Activated CD8-positive, alpha-beta memory T cell treated with anti-CD3 and anti-CD28 coated beads, Interleukin-2, amount 10 ng/mL, durations not matched to agents 7 days and 5 days (primary cell): ENCODE results near the gene ACO1. TPM values are rescaled to one million over a fixed set of nuclear protein-coding genes. Genes with fewer than 3 reads are reported as not detected.

Experiments
- ATAC-seq: fragments of 150-1000 bp; cut with Tn5 transposase; one replicate; pipeline ENCODE4 v1.10.0; 2021; ENCODE audit warnings: moderate library complexity
- CTCF ChIA-PET: fragments of 350-600 bp; sonication (Branson Sonifier 250); formaldehyde crosslinking; loops from one replicate; lab custom pipeline; 2021; ENCODE audit warnings: antibody characterized with exemption; lab: Charles Lee
- DNase-seq: peaks from one replicate; pipeline ENCODE4 v3.0.0-alpha.2; 2020
- H3K27ac Mint-ChIP-seq: one replicate; pipeline ENCODE4 v1.8.0; 2021; ENCODE audit warnings: mild to moderate bottlenecking, mixed read lengths
- H3K27me3 Mint-ChIP-seq: one replicate; pipeline ENCODE4 v1.8.0; 2021; ENCODE audit warnings: mixed read lengths
- H3K36me3 Mint-ChIP-seq: one replicate; pipeline ENCODE4 v1.8.0; 2021; ENCODE audit warnings: mild to moderate bottlenecking, mixed read lengths
- H3K4me1 Mint-ChIP-seq: one replicate; pipeline ENCODE4 v1.8.0; 2021; ENCODE audit warnings: mixed read lengths
- H3K4me3 Mint-ChIP-seq: one replicate; pipeline ENCODE4 v1.8.0; 2021; ENCODE audit warnings: mild to moderate bottlenecking, moderate library complexity, mixed read lengths
- H3K9me3 Mint-ChIP-seq: one replicate; pipeline ENCODE4 v1.8.0; 2022; ENCODE audit warnings: low read depth, mixed read lengths
- total RNA-seq, 2 experiments: library from RNA; stranded (reverse); gene quantifications; one replicate each; pipeline ENCODE4 v1.2.3, GENCODE V29; 2021

ACO1 gene
- total RNA-seq, 2 experiments from 2014 or later, result 7.0 to 9.9 TPM

DNA sequence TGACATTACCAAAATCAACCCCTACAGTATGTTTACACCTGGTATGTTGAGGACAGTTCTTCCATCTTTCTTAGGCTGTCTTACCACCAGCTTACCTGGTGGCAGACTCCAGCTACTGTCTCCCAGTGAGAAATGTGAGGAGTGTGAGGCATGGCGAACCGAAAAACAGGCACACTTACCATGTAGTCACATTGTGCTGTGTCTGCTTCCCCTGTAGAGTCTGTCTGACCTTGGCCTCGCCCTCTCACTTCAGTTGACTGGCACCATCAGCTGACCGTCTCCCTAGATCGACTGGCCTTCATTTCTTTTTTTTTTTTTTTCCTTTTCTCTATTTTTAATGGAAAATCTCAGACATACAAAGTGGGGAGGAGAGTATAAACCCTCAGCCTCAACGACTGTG is 4.9 kb downstream of the ACO1 start:
- no peak for DNase-seq
- ATAC-seq, result no peak
- Mint-ChIP-seq H3K9me3 (no peaks in the 10 kb centered on the region), H3K36me3 (no peaks in the 10 kb centered on the region), H3K27ac (no peak overlapping the region), H3K4me3 (no peak overlapping the region), H3K27me3 (no peaks in the 10 kb centered on the region), H3K4me1 (peaks cover 14% of the 10 kb centered on the region)
- CTCF ChIA-PET, result interaction anchor here (1.3 to 5.4 kb wide), 2 partner anchors 11 to 193 kb away, joined by 3 to 23 read pairs; no protein-coding TSS in a partner anchor

GRCh38 chr9:32393911-32394310 is 9.5 kb downstream of the ACO1 start:
- DNase-seq (no peak), ATAC-seq (no peak)
- Mint-ChIP-seq H3K4me3 (no peak overlapping the region), H3K4me1 (no peaks in the 10 kb centered on the region), H3K9me3 (no peaks in the 10 kb centered on the region), H3K27ac (no peak overlapping the region), H3K36me3 (no peaks in the 10 kb centered on the region), H3K27me3 (no peaks in the 10 kb centered on the region)
- CTCF ChIA-PET, result interaction anchor here (0.6 to 0.9 kb wide), 2 partner anchors 15 to 151 kb away, joined by 3 read pairs; no protein-coding TSS in a partner anchor

- CTCF ChIA-PET, result interaction anchor here (0.9 kb wide), 1 partner anchor 15 kb away, joined by 3 read pairs; no protein-coding TSS in a partner anchor
- Mint-ChIP-seq H3K9me3 (no peaks in the 10 kb centered on the region), H3K4me1 (no peaks in the 10 kb centered on the region), H3K4me3 (no peak overlapping the region), H3K27ac (no peak overlapping the region), H3K27me3 (no peaks in the 10 kb centered on the region), H3K36me3 (no peaks in the 10 kb centered on the region)
- DNase-seq (no peak), ATAC-seq (no peak)
Measured at GRCh38 chr9:32394381-32395049, 10.1 kb downstream of the ACO1 start.

DNA sequence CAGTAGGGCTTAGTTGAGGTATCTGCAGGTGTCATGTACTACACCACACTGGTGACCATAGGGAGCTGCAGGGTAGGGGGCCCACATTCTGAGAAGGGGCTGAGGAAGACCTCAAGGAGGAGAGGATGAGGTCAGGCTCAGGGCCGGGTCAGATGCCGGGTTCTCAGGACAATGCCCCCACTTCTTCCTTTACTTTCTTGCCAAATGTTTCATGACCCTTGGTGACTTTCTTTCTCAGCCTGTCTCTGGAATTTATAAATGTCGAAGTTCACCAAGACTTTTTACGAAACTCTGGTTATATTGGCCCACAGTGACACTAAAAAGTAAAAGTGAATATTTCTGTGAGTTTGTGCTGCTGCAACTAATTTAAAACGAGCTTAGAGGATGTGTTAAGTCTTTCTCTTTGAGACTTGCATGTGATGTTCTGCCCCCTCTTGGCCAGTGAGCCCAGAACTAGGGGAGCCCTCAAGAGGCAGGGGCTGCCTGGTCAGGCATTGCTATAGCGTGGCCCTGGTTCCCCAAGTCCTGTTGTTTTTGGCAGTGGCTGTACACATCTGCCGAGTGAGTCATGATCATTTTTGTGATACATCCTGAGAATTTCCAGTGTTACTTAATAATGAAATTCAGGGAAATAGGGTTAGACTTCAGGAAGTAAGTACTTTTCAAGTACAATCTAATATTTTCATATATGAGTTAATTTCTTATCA is 11.2 kb downstream of the ACO1 start:
- ATAC-seq, result no peak
- no peaks in the 10 kb centered on the region for H3K36me3 Mint-ChIP-seq
- no peak for DNase-seq
- H3K9me3 Mint-ChIP-seq, result no peaks in the 10 kb centered on the region
- no peaks in the 10 kb centered on the region for H3K4me1 Mint-ChIP-seq
- H3K27ac Mint-ChIP-seq, result no peak overlapping the region
- CTCF ChIA-PET, result no interaction called here
- no peak overlapping the region for H3K4me3 Mint-ChIP-seq
- no peaks in the 10 kb centered on the region for H3K27me3 Mint-ChIP-seq

DNA sequence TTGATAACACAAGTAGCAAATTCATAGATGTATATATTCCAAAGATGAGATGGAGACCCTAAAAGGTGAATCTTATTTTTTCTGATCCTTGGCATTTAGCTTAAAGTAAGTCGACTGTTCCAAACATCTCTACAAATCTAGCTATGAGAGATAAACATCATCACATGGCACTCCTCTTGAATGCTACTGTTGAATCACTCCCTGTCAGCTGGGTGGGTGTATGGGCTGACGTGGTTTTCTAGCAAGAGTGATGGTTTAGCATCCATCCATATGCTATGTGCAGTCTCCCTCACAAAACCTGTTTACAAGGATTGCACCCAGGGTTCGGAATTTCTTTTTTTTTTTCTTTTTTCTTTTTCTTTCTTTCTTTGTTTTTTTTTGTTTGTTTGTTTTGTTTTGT is 13.8 kb downstream of the ACO1 start:
- Mint-ChIP-seq H3K4me3 (no peak overlapping the region), H3K36me3 (no peaks in the 10 kb centered on the region), H3K4me1 (no peaks in the 10 kb centered on the region), H3K27ac (no peak overlapping the region), H3K9me3 (no peaks in the 10 kb centered on the region), H3K27me3 (no peaks in the 10 kb centered on the region)
- ATAC-seq, result no peak
- no peak for DNase-seq
- CTCF ChIA-PET, result interaction anchor here (2.5 kb wide), 1 partner anchor 18 kb away, joined by 12 read pairs; no protein-coding TSS in a partner anchor

- CTCF ChIA-PET, result no interaction called here
- Mint-ChIP-seq H3K27me3 (no peaks in the 10 kb centered on the region), H3K9me3 (no peaks in the 10 kb centered on the region), H3K27ac (no peak overlapping the region), H3K4me3 (no peak overlapping the region), H3K36me3 (peaks cover 3% of the 10 kb centered on the region), H3K4me1 (peaks cover 3% of the 10 kb centered on the region)
- ATAC-seq (no peak), DNase-seq (no peak)
Measured at GRCh38 chr9:32399110-32399815, 14.8 kb downstream of the ACO1 start.

DNA sequence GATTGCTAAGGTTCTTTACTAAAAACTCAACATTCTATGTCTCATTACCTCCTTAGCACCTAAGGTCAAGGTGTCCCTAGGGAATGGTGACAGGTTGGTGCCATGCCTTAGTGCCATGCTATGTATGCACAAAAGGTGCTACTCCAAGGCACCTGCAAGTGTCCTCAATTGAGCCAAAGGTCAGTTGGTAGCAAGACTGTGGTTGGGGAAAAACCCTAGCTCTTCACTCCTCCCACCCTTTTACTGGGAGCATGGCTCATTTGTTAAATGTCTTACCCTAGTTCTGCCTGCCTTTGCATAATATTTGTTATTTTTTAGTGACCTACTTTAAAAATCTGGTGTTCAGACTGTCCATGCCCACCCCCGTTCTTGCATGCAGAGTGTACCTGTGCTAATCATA is 17.0 kb downstream of the ACO1 start:
- Mint-ChIP-seq H3K4me3 (no peak overlapping the region), H3K27ac (no peak overlapping the region), H3K4me1 (peaks cover 3% of the 10 kb centered on the region), H3K9me3 (no peaks in the 10 kb centered on the region), H3K36me3 (peaks cover 7% of the 10 kb centered on the region), H3K27me3 (no peaks in the 10 kb centered on the region)
- ATAC-seq (no peak), DNase-seq (no peak)
- CTCF ChIA-PET, result interaction anchor here (1.1 to 1.3 kb wide), 3 partner anchors 11 to 24 kb away, joined by 3 to 4 read pairs (median 3); no protein-coding TSS in a partner anchor

GRCh38 chr9:32403567-32404260 is 19.3 kb downstream of the ACO1 start:
- Mint-ChIP-seq H3K36me3 (peaks cover 16% of the 10 kb centered on the region), H3K4me1 (peaks cover 3% of the 10 kb centered on the region), H3K27me3 (no peaks in the 10 kb centered on the region), H3K9me3 (no peaks in the 10 kb centered on the region), H3K27ac (no peak overlapping the region), H3K4me3 (no peak overlapping the region)
- DNase-seq, result no peak
- no peak for ATAC-seq
- CTCF ChIA-PET, result interaction anchor here (0.8 kb wide), 1 partner anchor 96 kb away, joined by 3 read pairs; no protein-coding TSS in a partner anchor

GRCh38 chr9:32404402-32404801 is 20.0 kb downstream of the ACO1 start:
- no peak for ATAC-seq
- CTCF ChIA-PET, result interaction anchor here (0.8 kb wide), 1 partner anchor 96 kb away, joined by 3 read pairs; no protein-coding TSS in a partner anchor
- H3K27me3 Mint-ChIP-seq, result no peaks in the 10 kb centered on the region
- DNase-seq, result no peak
- H3K36me3 Mint-ChIP-seq, result peaks cover 21% of the 10 kb centered on the region
- peaks cover 3% of the 10 kb centered on the region for H3K4me1 Mint-ChIP-seq
- H3K4me3 Mint-ChIP-seq, result no peak overlapping the region
- no peak overlapping the region for H3K27ac Mint-ChIP-seq
- H3K9me3 Mint-ChIP-seq, result no peaks in the 10 kb centered on the region

DNA sequence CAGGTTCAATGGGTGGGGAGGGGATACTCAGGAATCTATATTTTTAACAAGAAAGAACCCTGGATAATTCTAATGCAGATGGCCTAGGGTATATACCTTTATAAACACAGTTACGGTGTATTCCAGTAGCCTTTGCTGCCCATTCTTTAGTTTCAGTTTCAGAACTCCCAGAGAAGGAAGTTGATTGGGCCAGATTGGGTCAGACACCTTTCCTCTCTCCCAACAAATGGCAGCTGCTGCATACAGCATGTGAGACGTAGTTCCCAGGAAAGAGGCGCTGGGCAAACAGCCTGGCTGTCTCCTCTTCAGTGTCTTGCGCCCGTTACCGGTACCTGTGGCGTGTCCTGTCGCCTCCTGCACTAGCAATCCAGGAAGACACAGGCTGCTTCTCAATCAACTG is 20.4 kb downstream of the ACO1 start:
- no peak overlapping the region for H3K27ac Mint-ChIP-seq
- H3K9me3 Mint-ChIP-seq, result no peaks in the 10 kb centered on the region
- peaks cover 21% of the 10 kb centered on the region for H3K36me3 Mint-ChIP-seq
- peaks cover 3% of the 10 kb centered on the region for H3K4me1 Mint-ChIP-seq
- ATAC-seq, result no peak
- no peak for DNase-seq
- H3K4me3 Mint-ChIP-seq, result no peak overlapping the region
- CTCF ChIA-PET, result no interaction called here
- H3K27me3 Mint-ChIP-seq, result no peaks in the 10 kb centered on the region

- H3K4me1 Mint-ChIP-seq, result peaks cover 3% of the 10 kb centered on the region
- H3K36me3 Mint-ChIP-seq, result peaks cover 21% of the 10 kb centered on the region
- H3K27ac Mint-ChIP-seq, result no peak overlapping the region
- H3K27me3 Mint-ChIP-seq, result no peaks in the 10 kb centered on the region
- no peak overlapping the region for H3K4me3 Mint-ChIP-seq
- DNase-seq (no peak), ATAC-seq (no peak)
- no peaks in the 10 kb centered on the region for H3K9me3 Mint-ChIP-seq
- CTCF ChIA-PET, result no interaction called here
Measured at GRCh38 chr9:32405506-32405905, 21.1 kb downstream of the ACO1 start.

DNA sequence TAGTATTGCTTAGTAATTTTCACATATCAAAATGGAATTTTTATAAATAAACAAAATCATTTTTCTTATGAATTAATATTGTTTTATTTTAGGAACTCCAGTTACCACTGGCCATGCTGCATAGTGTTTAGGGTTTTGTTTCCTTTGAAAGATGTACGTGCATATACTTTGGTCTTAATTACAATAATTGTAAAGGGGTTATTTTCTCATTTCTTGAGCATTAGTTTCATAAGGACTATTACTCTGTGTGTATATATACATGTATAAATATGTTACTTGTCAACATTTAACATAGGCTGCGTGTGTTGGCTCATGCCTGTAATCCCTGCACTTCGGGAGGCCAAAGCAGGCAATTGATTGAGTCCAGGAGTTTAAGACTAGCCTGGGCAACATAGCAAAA is 21.6 kb downstream of the ACO1 start:
- Mint-ChIP-seq H3K36me3 (peaks cover 22% of the 10 kb centered on the region), H3K9me3 (no peaks in the 10 kb centered on the region), H3K27me3 (no peaks in the 10 kb centered on the region), H3K27ac (no peak overlapping the region), H3K4me1 (peaks cover 3% of the 10 kb centered on the region), H3K4me3 (no peak overlapping the region)
- DNase-seq, result no peak
- ATAC-seq, result no peak
- CTCF ChIA-PET, result no interaction called here

DNA sequence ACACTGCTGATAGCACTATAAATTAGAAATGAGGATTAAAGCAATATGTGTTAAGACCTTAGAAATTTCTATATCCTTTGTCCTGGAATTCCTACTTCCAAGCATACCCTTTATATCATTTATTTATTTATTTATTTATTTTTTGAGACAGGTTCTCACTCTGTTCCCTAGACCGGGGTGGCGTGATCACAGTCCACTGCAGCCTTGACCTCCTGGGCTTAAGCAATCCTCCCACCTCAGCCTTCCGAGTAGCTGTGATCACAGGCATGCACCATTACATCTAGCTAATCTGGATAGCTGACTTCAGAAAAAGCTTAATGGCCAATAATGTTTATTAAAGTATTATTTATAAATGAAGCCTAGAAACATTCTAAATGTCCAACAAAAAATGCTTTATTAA is 27.3 kb downstream of the ACO1 start:
- Mint-ChIP-seq H3K4me1 (no peaks in the 10 kb centered on the region), H3K36me3 (peaks cover 14% of the 10 kb centered on the region), H3K4me3 (no peak overlapping the region), H3K27me3 (no peaks in the 10 kb centered on the region), H3K27ac (no peak overlapping the region), H3K9me3 (no peaks in the 10 kb centered on the region)
- ATAC-seq, result no peak
- DNase-seq, result no peak
- CTCF ChIA-PET, result no interaction called here
